SH-SY5Y (cell line): Measurements from ENCODE around the gene PIBF1.

Experiments
- GATA2 ChIP-seq: IDR thresholded peaks from 2 replicates; pipeline ENCODE4 v1.6.1; 2011; ENCODE audit warnings: mild to moderate bottlenecking, low read depth, low read length
- GATA3 ChIP-seq: IDR thresholded peaks from 2 replicates; pipeline ENCODE4 v1.6.1; 2011; ENCODE audit warnings: low read depth, mild to moderate bottlenecking, low read length, moderate library complexity

Gene PIBF1

DNA sequence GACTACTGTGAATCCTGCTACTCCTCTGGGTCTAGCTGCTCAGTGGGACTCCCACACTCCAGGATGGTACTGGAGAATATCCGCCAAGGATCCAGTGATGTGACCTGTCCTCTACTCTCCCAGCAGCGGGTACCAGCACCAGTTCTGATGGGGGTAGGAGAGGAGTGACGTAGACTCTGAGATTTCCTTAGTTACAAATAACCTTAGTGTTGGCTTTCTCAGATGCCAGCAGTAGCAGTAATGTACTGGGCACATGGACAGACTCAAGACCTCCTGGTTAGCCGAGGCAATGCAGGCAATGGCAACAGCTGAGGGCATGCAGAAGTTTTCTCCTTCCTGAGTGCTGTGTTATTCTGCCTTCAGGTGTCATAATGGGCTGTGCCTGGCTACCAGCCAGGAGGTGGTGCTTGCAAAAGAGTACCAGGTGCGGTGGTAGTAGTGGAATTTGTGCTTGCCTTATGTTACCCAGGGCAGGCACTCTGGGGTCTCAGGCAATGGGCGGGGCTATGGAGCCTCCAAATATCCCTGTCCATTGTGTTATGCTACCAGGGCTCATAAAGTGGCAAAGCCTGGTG lies 171.5 kb downstream of the PIBF1 start:
- TF ChIP-seq GATA3 (no peak), GATA2 (no peak)

DNA sequence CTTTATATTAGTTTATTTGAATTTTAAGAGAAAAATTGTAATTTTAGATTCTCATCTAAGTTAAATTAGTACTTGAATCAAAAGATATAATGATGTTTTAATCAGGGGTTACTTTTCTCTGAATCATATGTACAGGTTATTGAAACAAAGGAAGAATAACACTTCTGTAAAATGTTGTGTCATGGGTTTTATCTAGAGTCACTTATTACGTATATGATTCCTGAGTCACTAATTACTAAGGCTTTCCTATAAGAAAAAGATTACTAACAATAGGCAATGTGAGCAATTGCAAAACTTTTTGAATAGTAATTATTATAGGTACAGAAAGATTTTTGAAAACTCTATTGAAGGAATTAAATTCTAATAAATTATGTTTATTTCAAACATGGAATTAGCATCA lies 177.7 kb downstream of the PIBF1 start:
- no peak for TF ChIP-seq GATA2
- TF ChIP-seq GATA3 = no peak

- TF ChIP-seq GATA3 (no peak), GATA2 (no peak)
These were observed 178.2 kb downstream of the PIBF1 start for GRCh38 chr13:72960114-72960513.

DNA sequence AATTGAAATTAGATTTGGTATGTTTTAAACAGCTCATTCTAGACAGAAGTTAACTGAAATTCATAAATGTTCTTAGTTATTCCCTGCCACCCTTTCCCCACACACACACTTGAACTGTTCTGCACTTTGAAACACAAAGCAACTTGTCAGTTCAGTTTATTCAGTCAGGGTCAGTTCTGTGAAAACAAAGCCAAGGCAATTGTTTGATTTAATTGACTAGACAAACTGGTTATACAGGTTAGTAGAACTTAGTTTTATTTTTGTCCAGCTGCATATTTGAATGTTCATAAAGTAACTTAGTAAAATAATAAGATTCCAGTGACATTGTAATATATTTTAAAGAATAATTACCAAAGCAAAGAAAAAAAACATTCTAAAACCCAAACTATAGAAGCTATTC lies 178.6 kb downstream of the PIBF1 start:
- TF ChIP-seq GATA3 (no peak), GATA2 (no peak)

DNA sequence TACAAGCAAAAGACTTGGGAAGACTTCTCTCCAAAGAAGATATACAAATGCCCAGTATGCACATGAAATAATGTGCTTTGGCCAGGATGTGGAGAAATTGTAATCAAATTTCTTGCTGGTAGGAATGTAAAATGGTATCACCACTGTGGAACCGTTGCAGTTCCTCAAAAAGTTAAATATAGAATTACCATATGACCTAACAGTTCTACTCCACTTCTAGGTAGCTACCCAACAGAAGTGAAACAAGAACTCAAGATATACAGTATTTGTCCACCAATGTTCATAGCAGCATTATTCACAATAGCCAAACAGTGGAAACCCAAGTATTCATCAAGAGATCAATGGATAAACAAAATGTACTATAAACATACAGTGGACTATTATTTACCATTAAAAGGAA lies 181.8 kb downstream of the PIBF1 start:
- no peak for TF ChIP-seq GATA3
- no peak for TF ChIP-seq GATA2

DNA sequence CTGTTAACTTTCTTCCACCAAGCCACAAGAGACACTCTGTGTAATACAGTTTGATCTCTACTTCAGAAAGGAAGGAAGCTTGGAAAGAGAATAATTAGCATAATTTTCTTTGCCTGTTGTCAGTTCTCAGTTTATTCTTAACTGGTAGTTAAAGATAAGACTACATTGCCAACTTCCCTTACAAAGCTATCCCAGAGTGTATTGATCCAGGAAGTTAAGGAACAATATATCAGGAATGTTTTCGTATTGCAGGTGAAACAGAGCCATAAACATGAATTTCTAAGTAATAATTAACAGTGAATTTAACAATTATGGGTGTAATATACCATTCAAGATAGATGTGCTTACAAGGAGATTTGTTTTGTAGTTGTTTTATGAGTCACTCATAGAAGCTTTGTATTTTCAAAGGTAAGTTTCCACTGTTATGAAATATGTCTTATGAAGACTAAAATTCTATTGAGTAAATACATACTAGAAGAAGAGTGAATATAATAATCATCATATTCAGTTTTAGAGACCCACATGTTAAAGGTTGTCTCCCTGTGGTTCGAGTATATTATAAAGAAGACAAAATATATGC lies 188.5 kb downstream of the PIBF1 start:
- TF ChIP-seq GATA2 (no peak), GATA3 (no peak)

DNA sequence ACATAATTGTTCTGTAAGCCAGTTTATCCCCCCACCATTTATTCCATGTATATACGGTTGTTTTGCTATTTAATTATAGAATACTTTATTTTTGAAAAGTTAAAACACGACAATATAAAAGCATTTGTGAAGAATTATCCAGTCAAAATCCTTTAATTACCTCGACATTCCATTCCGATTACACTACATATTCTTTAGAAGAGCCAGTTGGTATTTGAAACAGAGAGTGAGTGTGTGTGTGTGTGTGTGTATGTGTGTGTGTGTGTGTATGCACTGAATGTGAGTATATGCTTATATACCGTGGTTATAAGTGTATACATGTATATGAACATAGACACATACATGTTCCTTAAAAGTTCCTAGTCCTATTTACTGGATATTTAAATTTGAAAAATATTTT lies 189.0 kb downstream of the PIBF1 start:
- no peak for TF ChIP-seq GATA3
- no peak for TF ChIP-seq GATA2

DNA sequence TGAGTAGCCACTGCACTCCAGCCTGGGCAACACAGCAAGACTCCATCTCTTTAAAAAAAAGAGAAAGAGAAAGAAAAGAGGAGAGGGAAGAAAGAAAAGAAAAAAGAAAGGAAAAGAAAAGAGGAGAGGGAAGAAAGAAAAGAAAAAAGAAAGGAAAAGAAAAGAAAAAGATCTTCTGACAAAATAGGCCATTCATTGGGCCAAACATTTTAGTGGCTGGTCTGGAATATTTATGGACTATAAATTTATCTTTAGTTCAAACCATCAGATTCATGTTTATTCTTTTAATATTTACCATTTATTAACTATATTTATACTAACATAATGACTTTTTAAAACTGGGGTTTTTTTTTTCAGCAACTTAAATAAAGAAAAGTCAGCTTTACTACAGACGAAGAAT lies 191.3 kb downstream of the PIBF1 start:
- TF ChIP-seq GATA2 = no peak
- TF ChIP-seq GATA3 = no peak

DNA sequence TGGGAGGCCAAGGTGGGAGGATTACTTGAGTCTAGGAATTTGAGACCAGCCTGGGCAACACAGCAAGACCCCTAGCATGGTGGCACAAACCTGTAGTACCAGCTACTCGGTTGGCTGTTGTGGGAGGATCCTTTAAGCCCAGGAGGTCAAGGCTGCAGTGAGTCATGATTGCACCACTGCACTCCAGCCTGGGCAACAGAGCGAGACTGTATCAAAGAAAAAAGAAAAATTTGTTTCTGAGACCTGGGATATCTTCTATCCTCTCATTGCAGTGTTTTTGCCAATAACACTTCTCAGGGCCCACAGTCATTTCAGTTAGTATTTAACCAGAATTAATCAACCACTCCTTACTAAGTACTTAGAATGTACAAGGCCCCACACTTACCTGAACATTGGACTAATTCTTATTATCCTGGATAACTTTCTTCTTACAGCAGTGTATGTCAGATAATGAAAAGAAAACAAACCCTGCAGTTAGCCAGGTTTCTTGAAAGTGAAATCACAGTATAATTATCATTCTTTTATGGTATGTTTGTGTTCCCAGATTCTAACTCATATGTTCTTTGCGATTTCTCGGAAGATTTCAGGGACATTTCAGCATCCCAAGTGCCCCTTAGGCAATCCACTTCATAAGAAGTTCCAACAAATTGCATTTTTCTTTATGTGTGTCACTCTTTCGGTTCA lies 201.3 kb downstream of the PIBF1 start:
- no peak for TF ChIP-seq GATA3
- TF ChIP-seq GATA2 = no peak

DNA sequence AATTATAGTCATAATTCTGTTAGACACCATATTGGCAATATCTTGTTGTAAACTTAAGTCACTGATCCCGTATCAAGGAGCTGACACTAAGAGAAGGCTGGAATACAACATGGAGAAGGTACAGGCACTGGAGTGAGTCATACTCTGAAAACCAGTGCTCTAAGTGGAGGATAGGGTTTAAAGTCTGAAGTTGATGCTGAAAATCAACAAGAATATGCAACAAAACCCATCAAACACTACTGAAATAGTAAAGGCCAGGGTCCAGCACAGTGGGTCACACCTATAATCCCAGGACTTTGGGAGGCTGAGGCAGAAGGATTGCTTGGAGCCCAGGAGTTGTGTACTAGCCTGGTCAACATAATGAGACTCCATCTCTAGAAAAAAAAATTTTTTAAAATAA lies 203.7 kb downstream of the PIBF1 start:
- TF ChIP-seq GATA3 (no peak), GATA2 (no peak)

DNA sequence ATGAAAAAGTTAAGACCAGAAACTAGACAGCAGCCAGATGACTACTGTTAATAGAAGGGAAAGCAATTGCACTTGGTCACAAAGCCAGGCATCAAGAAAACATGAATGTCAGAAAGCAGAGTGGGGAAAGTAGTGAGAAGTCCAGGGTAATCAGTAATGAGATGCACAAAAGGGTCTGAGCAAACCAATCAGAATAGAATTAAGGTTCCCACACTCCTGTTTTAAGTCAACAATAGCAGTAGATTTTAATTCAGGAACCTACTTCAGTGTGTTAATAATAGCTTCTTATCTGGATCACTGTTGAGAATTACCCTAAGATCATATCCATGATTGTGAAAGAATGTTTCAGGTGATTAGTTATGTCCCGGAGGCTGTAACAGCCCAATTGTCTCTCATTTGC lies 204.3 kb downstream of the PIBF1 start:
- TF ChIP-seq GATA3 (no peak), GATA2 (no peak)

DNA sequence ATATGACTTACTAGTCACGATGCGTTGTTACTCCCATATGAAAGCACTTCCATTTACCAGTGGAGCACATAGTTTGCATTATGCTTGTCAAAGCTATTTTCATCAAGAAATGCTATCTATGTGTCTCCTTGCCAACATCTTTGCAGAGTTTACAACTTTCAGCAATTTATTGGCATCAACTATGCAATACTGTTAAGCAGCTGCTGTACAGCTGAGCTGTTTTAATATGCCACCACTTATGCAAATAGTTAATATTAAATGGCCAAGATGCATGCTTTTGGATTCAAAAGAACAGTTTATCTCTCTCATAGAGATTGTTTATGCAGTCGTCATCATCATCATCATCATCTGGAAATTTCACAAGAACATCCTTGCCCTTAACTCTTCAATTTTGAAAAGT lies 209.0 kb downstream of the PIBF1 start:
- no peak for TF ChIP-seq GATA2
- TF ChIP-seq GATA3 = no peak

GRCh38 chr13:72998012-72998411 lies 216.1 kb downstream of the PIBF1 start:
- TF ChIP-seq GATA3 = no peak
- TF ChIP-seq GATA2 = no peak

DNA sequence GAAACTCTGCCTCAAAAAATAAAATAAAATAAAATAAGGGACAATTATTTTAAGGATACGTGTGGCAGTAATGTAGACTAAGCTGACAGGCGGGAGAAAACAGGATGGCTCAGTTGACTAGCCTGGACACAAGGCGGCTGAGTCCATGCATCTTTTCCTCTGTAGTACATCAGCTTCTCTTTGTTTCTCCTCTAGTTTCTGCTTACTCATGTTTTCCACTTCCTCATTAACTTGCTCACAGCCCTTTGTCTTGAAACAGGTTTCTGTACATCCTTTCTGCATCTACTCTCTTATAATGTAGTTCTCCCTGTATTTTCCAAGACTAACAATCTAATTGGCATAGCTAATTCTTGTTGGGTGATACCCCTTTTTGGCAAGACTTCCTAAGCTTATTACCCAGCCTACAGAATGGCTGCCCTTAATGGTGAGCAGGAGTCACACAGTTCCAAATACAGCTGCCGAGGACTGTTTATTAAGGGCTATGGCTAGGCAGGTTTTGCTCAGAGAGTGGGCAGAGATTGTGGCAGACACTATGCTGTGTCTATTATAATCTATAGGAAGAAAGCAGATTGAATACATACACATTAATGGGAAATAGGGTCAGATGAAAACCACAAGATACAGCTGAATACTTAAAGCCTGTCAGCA lies 218.2 kb downstream of the PIBF1 start:
- TF ChIP-seq GATA3 = no peak
- TF ChIP-seq GATA2 = no peak

- TF ChIP-seq GATA2 (no peak), GATA3 (no peak)
These were observed 220.0 kb downstream of the PIBF1 start for GRCh38 chr13:73001971-73002370.

GRCh38 chr13:73011751-73012150 lies 229.8 kb downstream of the PIBF1 start:
- TF ChIP-seq GATA2 (no peak), GATA3 (no peak)
